ENCODE data around the gene AGAP1.
"Not testable (repeated sequence)": the region's sequence is repeated elsewhere in the genome, so short reads cannot be mapped to it uniquely, and the experiment has no call there.

The AGAP1 gene

DNA sequence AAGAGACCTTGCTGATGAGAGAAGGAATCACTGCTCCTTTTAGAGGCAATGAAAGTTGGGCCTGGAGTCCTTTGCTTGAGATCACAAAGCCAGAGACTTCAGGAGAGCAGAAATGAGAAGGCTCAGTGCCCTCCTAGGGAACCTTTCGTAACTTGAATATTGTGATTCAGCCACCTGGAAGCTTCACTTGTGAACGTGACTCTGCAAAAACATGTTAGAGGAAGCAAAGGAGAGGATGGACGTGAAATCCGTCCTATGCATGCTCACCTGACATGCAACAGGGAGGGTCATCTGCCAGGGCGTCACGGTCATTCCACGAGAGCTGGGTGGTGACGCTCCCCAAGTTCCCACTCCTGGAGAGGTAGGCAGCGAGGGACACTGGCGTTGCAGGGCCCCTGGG, 243.6 kb downstream of the AGAP1 start:
- DNase-seq (ENCODE audit: low read depth): no peak

DNA sequence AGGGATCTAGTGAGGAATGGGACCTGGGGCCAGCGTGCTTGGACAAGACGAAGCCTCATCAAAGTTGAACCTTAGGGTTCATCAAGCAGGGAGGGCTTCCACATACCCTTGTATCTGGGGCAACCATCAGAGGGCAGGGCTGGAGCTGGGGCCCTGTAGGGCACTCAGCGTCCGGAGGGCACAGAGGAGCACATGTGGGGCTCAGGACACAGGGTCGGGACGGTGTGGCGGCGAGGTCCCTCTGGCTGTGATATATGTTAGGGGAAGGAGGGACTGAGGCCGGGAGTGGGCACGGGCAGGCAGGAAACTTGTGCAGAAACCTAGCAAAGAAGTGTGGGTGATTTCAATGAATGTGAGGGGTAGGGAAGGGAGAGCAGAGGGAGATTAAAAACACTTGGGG, 244.0 kb downstream of the AGAP1 start:
- no peak for DNase-seq (ENCODE audit: low read depth)

DNA sequence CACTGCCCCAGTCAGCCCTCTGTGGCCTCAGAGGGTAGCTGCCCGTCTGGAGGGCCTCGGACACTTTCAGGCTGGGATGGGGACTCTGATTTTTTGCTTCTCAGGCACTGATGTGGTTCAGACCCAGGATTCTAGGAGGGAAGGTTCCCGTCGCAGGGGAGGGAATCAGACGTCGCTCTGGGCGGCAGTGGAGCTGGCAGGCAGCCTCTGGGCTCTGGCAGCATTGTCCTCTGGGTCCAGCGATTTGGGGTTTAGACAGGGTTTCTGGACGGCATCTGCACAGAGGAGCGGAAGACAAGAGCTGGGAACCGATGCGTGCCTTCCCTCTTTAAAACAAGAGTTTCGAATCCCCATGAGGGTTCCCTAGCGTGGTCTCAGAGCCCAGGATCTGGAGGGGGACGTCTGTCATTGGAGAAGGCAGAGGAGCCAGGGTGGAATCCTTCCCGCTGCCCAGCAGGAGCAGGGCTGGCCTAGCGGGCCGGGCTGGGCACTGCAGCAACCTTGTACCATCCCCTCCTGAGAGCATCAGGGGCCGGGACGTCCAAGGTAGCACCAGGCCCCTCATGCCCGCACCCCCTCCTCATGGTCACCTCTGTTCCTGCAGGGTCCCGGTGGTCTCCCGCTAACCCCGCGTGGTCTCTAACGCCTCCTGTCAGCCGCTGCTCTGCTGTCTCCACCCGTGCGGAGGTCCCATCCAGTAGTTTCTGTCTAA, 246.0 kb downstream of the AGAP1 start:
- DNase-seq (ENCODE audit: low read depth): no peak

DNA sequence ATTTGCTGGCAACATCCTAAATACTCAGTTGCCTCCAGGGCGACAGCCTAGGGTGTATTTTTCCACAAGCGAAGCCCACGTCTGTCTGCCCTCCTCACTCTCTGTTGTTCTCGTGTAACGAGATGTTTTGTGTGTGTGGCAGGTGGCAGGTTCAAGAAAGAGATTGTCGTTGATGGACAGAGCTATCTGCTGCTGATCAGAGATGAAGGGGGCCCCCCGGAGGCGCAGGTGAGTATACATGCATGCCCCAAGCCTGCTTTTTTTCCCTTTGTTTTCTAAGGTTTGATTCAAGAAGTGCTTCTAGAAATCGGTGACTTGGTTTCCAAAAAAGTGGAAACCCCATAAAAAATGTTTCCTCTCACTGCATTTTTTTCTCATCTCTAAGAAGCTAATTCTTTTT, 247.0 kb downstream of the AGAP1 start:
- DNase-seq (ENCODE audit: low read depth): no peak

DNA sequence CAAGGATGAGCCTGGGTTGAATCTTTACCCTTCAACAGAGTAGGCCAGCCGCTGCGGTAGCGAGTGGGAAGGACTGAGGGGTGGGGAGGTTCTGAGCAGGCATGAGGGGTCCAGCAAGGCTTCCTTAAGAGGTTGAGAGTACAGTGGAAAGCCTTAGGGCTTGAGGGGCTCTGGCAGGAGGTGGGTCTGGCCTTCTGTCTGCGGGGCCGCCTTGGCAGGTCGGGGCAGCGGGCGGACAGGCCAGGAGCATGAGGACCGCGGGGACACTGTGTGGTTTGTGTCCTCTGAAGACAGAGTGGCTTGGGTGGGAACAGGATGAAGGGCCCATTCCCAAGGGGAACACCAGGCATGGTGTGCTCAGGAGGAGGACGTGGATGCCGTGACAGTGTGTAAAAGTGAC, 250.3 kb downstream of the AGAP1 start:
- no peak for DNase-seq (ENCODE audit: low read depth)

- no peak for DNase-seq (ENCODE audit: low read depth)
These were observed 251.8 kb downstream of the AGAP1 start for GRCh38 chr2:235745597-235745996.

DNA sequence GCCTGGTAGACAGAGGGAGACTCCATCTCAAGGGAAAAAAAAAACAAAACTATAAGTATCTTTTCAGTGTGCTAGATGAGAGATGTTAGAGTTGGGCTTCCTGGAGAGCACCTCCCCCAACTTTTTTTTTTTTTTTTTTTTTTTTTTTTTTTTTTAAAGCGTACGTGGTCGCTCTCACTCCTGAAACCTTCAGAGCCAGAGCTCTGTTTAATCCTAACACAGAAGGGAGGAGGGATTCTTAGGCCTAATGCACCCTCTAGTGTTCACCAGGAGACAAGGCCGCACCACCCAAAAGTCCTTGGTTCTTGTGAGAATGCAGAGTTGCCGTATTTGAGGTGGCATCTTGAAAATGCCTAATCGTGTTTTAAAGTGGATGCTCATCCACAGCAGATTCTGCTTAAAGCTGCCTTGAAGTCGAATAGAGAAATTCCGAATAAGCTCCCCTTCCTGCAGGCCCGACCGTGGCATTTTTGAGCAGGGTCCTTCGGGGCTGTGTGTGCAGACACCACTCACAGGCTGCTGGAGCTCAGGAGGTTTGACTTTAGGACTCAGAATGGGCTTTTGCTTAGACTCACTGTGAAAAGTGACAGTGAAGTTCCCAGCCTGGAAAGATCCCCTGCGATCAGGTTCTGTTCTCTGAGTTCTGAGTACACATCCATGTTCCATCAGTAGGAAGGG, 252.6 kb downstream of the AGAP1 start:
- DNase-seq (ENCODE audit: low read depth): peak; percentile 15

GRCh38 chr2:235747001-235747785, 253.3 kb downstream of the AGAP1 start:
- DNase-seq (ENCODE audit: low read depth): no peak

DNA sequence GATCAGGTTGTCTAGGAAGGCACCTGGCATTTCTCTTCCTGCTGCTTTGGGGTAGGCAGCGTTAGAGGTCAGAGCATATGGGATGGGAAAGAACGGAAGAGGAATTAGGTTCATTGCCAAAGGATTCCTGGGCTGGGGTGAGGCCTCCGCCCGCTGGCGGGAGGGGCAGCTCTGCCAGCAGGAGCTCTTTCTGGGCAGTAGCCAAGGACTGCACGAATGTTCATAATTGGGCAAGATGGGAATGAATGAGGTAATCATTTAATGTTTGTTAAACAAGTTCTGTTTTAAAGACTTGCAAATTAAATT, 253.9 kb downstream of the AGAP1 start:
- DNase-seq (ENCODE audit: low read depth): no peak

DNA sequence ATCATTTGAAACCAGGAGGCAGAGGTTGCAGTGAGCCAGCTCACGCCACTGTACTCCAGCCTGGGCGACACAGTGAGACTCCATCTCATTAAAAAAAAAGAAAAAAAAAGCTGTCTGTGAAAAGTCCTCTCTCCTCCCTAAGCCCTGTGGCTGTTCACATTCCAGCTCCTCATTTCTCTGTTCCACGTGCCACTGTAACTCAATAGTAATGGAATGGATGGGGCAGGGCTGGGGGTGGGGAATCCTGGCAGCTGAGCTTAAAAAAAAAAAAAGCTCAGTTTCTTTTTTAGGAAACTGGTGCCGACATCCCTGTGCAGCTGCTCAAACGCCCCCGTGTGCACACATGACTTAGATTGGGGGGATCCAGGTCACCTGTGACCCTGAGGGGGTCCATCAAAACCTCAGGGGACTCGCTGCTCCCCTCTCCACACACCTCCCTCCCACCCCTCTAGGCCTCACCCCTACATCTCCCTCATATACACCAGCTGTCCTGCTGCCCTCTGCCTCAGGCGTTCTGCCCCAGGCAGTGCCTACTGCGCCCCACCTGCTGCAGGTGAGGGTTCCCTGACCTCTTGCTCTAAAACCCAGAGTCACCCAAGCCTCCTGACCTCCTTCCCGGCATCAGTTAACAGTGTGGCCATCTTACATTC, 255.4 kb downstream of the AGAP1 start:
- DNase-seq (ENCODE audit: low read depth): no peak

DNA sequence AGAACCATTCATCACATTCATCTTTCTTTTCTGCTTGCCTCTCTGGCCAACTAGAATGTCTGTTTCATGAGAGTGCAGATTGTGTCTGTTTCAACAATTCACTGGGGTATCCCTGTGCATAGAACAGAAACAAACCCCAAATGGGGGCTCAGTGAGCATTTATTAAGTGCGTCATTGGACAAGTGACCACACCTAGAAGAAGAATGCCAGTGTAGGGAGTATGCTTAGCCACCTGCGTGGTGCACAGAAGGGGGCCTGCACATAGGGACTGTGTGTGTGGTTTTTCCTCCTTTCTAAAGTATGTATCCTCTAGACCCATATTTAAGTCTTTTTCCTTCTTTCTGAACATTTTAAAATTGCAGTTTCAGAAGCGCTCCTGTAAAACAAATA, 255.9 kb downstream of the AGAP1 start:
- no peak for DNase-seq (ENCODE audit: low read depth)

DNA sequence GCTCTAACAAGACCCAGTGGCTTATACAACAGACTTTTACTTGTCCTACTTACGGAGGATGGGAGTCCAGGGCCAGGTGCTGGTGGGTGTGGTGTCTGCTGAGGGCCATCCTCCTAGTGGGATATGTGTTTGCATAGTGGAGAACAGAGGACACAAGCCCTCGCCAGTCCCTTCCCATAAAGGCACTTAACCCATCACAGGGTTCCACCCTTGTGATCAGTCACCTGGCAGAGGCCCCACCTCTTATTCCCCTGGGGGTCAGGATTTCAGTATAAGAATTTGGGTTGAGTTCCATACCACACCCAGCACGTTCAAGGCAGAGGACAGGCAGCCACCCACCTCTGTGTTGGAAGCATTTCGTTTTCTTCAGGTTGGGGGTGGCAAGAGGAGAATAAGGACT, 259.0 kb downstream of the AGAP1 start:
- no peak for DNase-seq (ENCODE audit: low read depth)

DNA sequence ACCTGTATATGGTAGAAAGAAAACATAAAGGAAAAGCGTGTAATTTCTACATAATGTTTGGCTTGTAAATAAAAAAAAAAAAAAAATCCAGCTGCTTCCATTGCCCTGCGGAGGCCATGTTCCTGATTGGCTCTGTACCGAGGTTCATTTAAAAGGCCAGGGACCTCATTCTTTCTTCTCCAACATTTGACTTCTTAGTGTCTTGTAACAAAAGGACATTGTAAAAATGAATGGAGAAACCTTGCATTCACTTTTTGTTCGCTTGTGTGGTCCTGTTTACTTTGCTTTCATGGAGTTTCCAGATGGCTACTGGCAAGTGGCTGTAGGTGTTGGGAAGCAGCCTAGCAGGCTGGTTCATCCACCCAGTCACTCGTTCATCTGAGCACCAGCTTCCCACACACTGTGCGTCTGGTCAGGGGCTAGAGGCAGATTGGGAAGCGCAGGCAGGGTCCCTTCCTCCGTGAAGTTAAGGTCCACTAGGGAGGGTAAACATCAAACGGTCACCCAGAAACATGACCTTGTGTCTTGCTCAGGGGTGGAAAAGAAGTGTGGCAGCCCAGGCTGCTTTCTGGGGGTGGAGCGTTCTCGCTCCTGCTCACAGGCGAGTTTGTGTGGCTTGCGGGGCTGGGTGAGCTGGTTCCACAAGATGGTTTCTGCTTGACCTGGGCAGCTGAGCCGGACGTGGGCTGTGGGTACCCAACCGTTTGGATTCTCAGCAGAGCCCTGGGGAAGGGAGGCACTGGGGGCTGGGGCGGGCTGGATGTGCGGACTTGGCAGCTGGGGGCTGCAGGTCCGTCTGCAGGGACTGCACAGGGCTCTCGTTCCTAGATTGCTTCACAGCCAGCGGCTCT, 260.7 kb downstream of the AGAP1 start:
- no peak for DNase-seq (ENCODE audit: low read depth)

DNA sequence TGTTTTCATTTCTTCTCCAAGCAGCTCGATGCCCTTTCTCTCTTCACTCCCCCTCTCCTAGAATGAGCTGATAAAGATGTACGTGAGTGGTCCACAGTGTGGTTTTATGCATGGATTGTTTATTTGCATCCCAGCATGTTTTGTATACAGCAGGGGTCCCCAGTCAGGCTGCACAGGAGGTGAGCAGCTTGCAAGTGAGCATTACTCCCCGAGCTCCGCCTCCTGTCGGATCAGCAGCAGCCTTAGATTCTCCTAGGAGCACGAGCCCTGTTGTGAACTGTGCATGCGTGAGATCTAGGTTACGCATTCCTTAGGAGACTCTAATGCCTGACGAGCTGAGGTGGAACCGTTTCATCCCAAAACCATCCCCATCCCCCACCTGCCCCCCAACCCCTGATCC, 262.6 kb downstream of the AGAP1 start:
- DNase-seq (ENCODE audit: low read depth): no peak

DNA sequence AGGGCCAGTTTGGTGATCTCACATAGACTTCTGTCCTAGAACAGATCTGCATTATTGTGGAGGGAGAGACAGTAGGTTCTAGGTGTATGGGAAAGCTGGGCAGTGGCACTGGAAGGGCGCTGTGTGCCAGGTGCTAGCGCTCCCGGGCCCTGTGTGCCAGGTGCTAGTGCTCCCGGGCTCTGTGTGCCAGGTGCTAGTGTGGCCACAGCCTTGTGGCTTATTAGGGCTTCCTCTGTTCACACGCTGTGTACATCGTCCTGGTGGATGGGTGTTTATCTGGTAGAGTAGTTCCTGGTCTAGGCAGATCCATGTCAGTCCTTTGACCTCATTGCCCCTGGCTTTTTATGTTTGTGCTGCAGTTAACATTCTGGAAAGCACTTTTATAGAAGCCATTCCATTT, 263.4 kb downstream of the AGAP1 start:
- DNase-seq (ENCODE audit: low read depth): no peak

- no peak for DNase-seq (ENCODE audit: low read depth)
These were observed 263.8 kb downstream of the AGAP1 start for GRCh38 chr2:235757640-235758039.

- DNase-seq (ENCODE audit: low read depth): no peak
These were observed 269.2 kb downstream of the AGAP1 start for GRCh38 chr2:235762832-235763598.

- no peak for DNase-seq (ENCODE audit: low read depth)
These were observed 270.0 kb downstream of the AGAP1 start for GRCh38 chr2:235763816-235764215.

GRCh38 chr2:235764478-235764877, 270.6 kb downstream of the AGAP1 start:
- DNase-seq (ENCODE audit: low read depth): not testable (repeated sequence)

DNA sequence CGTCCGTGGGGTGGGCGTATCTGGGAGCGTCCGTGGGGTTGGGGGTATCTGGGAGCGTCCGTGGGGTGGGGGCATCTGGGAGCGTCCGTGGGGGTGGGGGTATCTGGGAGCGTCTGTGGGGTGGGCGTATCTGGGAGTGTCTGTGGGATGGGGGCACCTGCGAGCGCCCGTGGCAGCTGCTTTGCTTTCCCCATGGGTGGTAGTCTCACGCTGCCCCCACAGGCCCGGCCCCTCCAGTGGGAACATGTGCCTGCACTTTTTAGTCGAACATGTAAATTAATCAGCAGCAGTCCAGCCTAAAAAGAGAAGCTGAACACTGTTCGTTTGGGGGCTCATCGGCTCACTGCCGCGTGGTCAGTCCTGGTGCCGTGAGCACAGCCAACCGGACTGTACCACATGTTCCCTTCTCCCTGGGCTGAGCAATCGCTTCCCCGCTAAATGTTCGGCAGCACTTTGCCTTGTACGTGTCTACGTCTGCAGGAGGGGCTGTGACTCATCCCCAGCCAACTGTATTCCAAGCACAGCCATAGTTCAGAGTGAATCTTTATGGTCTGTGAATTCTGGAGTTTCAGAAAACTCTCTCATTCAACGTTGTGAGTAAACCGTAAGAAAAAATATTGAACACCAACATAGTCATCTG, 271.5 kb downstream of the AGAP1 start:
- no peak for DNase-seq (ENCODE audit: low read depth)

GRCh38 chr2:235766278-235766677, 272.4 kb downstream of the AGAP1 start:
- peak; percentile 27 for DNase-seq (ENCODE audit: low read depth)
